Peyer's patch (tissue), 4 donors: ENCODE results near the gene MBL2.

Source experiments
- CTCF ChIP-seq, 6 experiments: fragments of 450-650 bp in 4 of 6; fragments of 200-600 bp in 2 of 6; sonication (generic) in 1 of 6; IDR thresholded peaks; one replicate each; pipeline ENCODE4 v1.5.1; 2017 to 2019; ENCODE audit warnings: antibody characterized with exemption in 6 of 6, mild to moderate bottlenecking in 3 of 6, moderate library complexity in 1 of 6
- POLR2A ChIP-seq, 2 donors: fragments of 450-650 bp; IDR thresholded peaks; one replicate each; pipeline ENCODE4 v1.5.1; 2017; ENCODE audit warnings: antibody characterized with exemption in 2 of 2, mild to moderate bottlenecking in 2 of 2, moderate library complexity in 2 of 2

GRCh38 chr10:52778511-52779392, 6.2 kb upstream of the MBL2 start:
- no peak for TF ChIP-seq POLR2A (IDR thresholded peaks at IDR 0.05)
- peak in 1 of 6 experiments; percentile 12 for TF ChIP-seq CTCF (IDR thresholded peaks at IDR 0.05)
